Fibroblast of skin of back (primary cell): ENCODE data around the gene WWP2.
"Not testable (repeated sequence)": the region's sequence is repeated elsewhere in the genome, so short reads cannot be mapped to it uniquely, and the experiment has no call there.

Source experiments
- DNase-seq: peaks from one replicate; pipeline ENCODE4 v3.0.0-alpha.2; 2013

WWP2 gene

GRCh38 chr16:69831212-69832123 is 69.3 kb downstream of the WWP2 start:
- peak; percentile 44 for DNase-seq

DNA sequence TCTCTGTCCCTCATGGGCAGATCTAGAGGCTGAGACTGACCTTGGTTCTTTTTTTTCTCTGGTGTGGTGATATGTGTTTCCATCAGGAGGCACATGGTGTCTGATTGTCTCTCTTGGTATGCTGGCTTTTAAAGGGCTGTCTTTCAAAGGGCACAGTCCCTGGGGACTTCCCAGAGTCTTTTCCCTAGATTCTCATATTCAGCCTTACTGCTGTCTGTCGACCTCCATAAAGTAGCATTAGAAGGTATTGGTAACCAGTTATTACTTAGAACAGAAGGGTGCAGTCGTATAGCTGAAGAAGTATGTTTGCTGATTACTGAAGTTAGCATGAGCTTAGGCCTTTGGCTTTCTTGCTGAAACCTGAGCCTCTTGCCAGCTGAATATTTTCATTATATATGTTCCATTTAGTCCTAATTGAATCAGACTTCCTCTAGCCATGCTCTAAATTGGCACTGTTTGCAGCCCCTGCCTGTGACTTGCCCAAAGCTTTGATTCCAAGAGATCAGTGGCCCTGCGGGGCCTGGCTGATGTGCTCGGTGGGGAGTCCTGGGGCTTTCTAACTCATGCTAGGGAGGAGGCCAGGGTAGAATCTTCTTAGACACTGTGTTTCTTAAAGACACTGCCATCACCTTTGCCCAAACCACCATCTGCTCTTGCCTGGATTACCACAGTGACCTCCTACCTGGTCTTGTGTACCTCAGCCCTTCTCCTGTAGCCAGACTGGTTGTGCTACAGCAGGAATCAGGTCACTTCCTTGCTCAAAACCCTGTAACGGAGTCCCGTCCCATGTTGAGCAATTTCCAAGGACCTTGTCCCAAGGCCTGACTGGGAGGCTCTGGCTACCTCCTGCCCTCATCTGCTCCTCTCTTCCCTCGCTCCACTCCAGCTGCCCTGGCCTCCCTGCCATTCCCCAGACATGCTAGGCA is 71.5 kb downstream of the WWP2 start:
- DNase-seq: peak; percentile 69

DNA sequence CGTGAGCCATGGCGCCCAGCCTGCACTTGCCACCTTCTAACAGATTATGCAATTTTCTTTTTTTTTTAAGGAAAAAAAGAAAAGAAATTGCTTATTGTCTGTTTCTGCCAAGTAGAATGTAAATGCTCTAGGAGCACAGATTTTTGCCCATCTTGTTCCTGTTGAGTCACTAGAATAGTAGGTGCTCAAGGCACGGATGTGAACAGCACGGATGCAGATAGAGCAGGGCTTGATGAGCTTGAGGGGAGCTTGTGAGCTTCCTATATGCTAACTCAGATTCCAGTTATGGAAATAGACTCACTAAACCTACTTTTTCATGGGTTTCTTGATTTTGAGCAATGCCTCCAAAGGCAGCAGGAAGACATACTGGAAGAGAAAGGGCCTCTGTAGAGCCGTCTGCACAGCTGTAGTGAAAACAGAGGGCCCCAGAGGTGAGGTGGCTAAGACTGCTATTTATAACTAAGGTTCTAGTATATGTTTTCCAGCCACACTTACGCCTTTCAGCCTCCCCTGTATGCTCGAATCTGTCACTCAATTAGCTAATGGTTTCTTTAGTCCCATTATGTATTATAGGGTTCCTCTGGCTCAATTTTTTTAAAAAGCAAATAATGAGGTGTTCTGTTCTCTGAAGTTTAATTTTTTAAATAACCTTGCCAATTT is 72.8 kb downstream of the WWP2 start:
- no peak for DNase-seq

DNA sequence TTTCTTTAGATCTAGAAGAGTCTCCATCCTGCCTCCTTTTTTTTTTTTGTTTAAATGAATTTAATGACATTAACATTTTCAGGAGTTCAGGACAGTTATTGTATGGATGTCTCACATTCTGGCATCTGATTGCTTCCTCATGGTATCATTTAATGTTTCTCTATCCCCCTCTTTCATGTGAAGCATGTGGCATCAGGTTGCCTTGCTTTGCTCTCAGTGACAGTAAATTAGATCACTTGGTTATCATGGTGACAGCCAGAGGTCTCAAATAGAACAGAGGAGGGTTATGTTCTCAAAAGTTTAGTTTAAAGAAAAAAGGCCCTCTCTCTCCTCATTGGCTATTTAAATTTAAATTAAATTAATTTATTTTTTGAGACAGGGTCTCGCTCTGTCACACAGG is 74.1 kb downstream of the WWP2 start:
- no peak for DNase-seq

DNA sequence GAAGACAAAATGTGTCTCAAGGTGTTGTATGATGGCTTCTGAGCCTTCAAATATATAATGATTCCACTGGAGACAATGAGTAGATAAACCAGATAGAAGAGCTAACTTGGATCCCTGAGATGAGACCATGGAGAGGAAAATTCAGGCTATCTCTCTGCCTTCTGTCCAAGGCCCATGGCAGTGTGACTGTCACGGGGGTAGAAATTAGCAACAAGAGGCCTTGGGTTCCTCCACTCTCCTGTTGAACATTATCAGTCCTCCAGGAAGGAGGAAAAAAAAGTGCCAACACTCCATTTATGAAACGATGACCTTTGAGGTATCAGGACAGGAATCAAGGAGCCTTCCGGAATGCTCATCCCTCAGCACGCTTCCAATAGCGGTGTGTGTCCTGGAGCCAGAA is 75.2 kb downstream of the WWP2 start:
- no peak for DNase-seq

GRCh38 chr16:69838489-69838888 is 76.4 kb downstream of the WWP2 start:
- DNase-seq: no peak

DNA sequence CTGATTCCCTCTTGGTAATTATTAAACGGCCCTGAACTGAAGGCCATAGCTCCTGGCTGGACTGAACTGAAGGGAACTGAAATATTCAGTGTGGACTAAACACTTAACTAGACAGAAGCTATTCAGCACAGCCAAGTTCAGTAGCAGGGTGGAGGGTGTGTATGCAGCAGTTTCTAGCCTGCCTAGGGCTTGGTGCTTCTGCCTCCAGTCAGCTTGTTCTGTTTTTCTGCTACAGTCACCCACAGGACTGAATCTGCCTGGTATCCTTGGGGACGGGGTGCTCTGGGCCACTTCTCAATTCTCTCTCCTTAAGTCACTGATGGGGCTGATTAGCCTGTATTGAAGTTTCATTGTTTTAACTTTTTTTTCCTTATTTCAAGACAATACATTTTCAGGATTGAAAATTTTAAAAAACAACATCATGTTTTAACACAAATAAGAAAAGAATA is 77.1 kb downstream of the WWP2 start:
- DNase-seq: no peak

DNA sequence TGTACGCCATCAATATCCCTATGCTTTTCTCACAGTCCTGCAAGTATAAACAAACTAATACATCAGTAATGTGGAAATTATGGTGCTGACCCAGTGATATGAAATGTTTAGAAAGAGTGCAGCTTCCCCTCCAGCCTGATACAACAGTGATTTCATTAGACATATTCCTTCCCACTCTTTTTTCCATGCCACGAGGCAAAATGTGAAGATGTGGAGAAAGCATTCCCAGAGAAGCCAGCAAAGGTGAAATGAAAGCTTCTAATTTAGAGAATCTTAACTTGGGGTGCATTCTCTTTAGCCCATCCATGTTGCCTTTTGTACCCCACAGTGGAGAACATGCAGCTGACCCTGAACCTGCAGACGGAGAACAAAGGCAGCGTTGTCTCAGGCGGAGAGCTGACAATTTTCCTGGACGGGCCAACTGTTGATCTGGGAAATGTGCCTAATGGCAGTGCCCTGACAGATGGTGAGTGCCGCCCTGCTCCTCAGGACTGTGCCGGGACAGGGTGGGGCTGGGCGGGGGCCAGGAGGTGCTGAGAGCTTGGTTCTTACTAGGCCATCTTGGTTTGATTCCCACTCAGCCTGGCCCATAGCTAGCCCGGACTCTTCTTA is 77.8 kb downstream of the WWP2 start:
- no peak for DNase-seq

DNA sequence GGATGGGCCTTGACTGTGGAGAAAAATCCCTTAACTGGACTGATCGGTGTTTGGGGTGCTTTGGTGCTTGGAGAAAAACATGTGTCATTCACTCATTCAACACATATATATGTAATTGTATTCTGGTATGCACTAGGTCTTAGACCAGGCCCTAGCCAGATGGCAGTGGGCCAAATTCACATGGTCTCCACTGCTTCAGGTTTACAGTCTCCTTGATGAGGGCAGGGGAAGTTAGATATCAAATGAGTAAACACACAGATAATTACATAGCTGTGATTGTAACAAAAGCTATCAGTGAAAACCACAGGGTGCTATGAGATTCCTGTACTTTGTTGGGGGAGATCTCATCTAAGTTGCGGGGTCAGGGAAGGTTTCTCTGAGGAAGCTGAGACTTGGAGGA is 78.8 kb downstream of the WWP2 start:
- no peak for DNase-seq

- no peak for DNase-seq
These were observed 82.3 kb downstream of the WWP2 start for GRCh38 chr16:69844441-69844840.

GRCh38 chr16:69845181-69845580 is 83.0 kb downstream of the WWP2 start:
- DNase-seq: no peak

- no peak for DNase-seq
These were observed 85.5 kb downstream of the WWP2 start for GRCh38 chr16:69847643-69848042.

GRCh38 chr16:69848637-69849545 is 86.8 kb downstream of the WWP2 start:
- peak; percentile 96 for DNase-seq

DNA sequence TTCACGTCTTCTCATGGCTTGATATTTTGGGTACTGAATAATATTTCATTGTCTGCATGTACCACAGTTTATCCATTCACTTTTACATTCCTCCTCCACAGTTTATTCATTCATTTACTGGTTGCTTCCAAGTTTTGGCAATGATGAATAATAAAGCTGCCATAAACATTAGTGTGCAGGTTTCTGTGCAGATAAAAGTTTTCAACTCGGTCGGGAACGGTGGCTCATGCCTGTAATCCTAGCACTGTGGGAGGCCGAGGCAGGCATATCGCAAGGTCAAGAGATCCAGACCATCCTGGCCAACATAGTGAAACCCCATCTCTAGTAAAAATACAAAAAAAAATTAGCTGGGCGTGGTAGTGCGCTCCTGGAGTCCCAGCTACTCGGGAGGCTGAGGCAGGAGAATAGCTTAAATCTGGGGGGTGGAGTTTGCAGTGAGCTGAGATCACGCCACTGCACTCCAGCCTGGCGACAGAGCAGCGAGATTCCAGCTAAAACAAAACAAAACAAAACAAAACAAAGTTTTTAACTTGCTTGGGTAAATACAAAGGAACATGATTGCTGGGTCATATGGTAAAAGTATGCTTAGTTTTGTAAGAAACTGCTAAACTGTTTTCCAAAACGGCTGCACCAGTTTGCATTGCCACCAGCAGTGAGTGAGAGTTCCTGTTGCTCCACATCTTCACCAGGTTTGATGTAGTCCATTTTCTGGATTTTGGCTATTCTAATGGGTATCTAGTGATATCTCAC is 89.5 kb downstream of the WWP2 start:
- no peak for DNase-seq

- DNase-seq: no peak
These were observed 90.7 kb downstream of the WWP2 start for GRCh38 chr16:69852815-69853214.

GRCh38 chr16:69853481-69853880 is 91.3 kb downstream of the WWP2 start:
- no peak for DNase-seq

DNA sequence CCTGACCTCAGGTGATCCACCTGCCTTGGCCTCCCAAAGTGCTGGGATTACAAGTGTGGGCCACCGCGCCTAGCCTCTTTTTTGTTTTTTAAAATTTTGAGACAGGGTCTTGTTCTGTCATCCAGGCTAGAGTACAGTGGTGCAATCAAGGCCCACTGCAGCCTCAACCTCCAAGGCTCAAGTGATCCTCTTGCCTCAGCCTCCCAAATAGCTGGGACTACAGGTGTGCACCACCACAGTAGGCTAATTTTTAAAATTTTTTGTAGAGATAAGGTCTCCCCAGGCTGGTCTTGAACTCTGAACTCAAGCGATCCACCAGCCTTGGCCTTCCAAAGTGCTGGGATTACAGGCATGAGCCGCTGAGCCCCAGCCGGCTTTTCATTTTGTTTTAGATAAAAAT is 92.6 kb downstream of the WWP2 start:
- not testable (repeated sequence) for DNase-seq

DNA sequence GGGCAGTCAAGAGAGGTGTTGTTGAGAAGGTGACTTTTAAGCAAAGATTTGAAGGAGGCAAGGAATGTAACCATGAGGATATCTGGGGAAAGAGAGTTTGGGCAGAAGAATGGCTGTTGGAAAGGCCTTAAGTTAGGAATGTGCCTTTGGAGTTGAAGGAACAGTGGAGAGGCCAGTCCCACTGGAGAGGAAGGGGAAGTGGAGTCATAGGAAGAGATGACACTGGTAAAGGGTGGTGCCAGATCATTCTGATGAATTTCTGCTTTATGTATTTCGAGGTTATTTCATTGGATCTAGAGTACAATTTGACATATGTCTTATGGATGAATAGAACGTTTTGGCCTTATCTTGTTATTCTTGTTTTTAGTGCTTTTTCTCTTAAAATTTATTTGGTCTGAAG is 93.5 kb downstream of the WWP2 start:
- DNase-seq: no peak

DNA sequence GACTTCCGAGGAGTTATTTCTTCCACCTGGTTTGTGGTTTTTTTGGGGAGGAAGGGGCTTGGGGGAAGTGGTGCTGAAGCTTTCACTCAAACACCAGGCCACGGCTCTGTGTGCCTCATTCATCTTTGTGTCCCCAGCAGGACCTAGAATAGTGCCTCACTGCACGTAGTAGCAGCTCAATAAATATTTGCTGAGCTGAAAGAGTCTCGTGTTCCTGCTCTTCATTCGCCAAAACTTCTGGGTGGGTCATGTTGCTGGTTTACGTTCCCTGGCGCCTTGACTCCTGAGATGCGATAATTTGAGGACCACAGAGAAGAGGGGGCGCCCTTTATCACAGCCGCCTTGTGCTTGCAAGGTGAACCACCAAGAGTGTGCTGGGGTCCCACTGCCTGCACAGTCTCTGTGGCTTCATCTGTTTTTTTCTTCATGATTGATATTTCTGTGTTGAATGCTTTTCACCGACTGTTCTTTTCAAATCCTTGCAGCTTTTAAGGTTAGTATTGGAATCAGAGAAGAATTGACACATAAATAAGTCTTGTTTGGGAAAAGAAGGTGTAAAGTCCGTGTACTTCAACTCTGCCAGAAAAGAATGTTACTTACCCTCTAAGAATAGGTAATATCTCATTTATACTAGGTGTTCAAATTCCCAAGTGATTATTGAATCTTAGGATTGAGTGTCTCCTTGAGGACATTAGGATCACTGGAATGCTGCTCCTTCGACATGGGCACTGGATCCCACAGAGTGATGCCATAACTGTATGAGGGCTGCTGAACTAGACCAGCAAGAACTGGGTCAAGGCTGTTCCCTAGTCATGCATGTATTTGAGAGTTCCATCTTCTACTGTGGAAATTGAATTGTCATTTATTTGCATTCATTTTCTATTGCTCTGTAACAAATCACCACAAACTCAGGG is 96.3 kb downstream of the WWP2 start:
- no peak for DNase-seq
